Stimulated activated naive CD8-positive, alpha-beta T cell treated with anti-CD3 and anti-CD28 coated beads, Interleukin-15, Interleukin-2, amounts not matched to agents 100 ng/mL and 50 ng/mL, for 24 hours (primary cell): ENCODE results near the gene PDLIM4.

ENCODE experiments used
- H3K27ac Mint-ChIP-seq: one replicate; pipeline ENCODE4 v1.8.0; 2021; ENCODE audit warnings: mild to moderate bottlenecking, mixed read lengths
- H3K27me3 Mint-ChIP-seq: one replicate; pipeline ENCODE4 v1.8.0; 2021; ENCODE audit warnings: mixed read lengths
- H3K36me3 Mint-ChIP-seq: one replicate; pipeline ENCODE4 v1.8.0; 2021; ENCODE audit warnings: low read depth, mixed read lengths
- H3K4me1 Mint-ChIP-seq: one replicate; pipeline ENCODE4 v1.8.0; 2021; ENCODE audit warnings: low read depth, mixed read lengths
- H3K4me3 Mint-ChIP-seq: one replicate; pipeline ENCODE4 v1.8.0; 2021; ENCODE audit warnings: mild to moderate bottlenecking, mixed read lengths
- H3K9me3 Mint-ChIP-seq: one replicate; pipeline ENCODE4 v1.8.0; 2021; ENCODE audit warnings: mixed read lengths

Gene PDLIM4

GRCh38 chr5:132254321-132254977, 3.0 kb upstream of the PDLIM4 start:
- Mint-ChIP-seq H3K36me3 (no peaks in the 10 kb centered on the region), H3K27me3 (peaks cover 15% of the 10 kb centered on the region), H3K4me1 (peaks cover 3% of the 10 kb centered on the region), H3K9me3 (no peaks in the 10 kb centered on the region), H3K27ac (no peak overlapping the region), H3K4me3 (no peak overlapping the region)

GRCh38 chr5:132256086-132256782, 1.3 kb upstream of the PDLIM4 start:
- Mint-ChIP-seq H3K9me3 (no peaks in the 10 kb centered on the region), H3K4me1 (peaks cover 20% of the 10 kb centered on the region), H3K27ac (no peak overlapping the region), H3K4me3 (no peak overlapping the region), H3K36me3 (no peaks in the 10 kb centered on the region), H3K27me3 (peaks cover 15% of the 10 kb centered on the region)

- Mint-ChIP-seq H3K27ac (no peak overlapping the region), H3K9me3 (no peaks in the 10 kb centered on the region), H3K27me3 (peaks cover 15% of the 10 kb centered on the region), H3K36me3 (no peaks in the 10 kb centered on the region), H3K4me1 (peaks cover 24% of the 10 kb centered on the region), H3K4me3 (no peak overlapping the region)
These were observed 739 bp upstream of the PDLIM4 start for GRCh38 chr5:132256783-132257130.

- H3K27me3 Mint-ChIP-seq, result peaks cover 15% of the 10 kb centered on the region
- H3K4me1 Mint-ChIP-seq, result peaks cover 41% of the 10 kb centered on the region
- no peak overlapping the region for H3K27ac Mint-ChIP-seq
- H3K36me3 Mint-ChIP-seq, result no peaks in the 10 kb centered on the region
- no peak overlapping the region for H3K4me3 Mint-ChIP-seq
- no peaks in the 10 kb centered on the region for H3K9me3 Mint-ChIP-seq
These were observed 889 bp downstream of the PDLIM4 start for GRCh38 chr5:132258102-132259068.

GRCh38 chr5:132259069-132259851, 1.8 kb downstream of the PDLIM4 start:
- H3K36me3 Mint-ChIP-seq, result no peaks in the 10 kb centered on the region
- H3K9me3 Mint-ChIP-seq, result no peaks in the 10 kb centered on the region
- peaks cover 49% of the 10 kb centered on the region for H3K4me1 Mint-ChIP-seq
- H3K27me3 Mint-ChIP-seq, result peaks cover 15% of the 10 kb centered on the region
- no peak overlapping the region for H3K4me3 Mint-ChIP-seq
- no peak overlapping the region for H3K27ac Mint-ChIP-seq

GRCh38 chr5:132260051-132260450, 2.6 kb downstream of the PDLIM4 start:
- Mint-ChIP-seq H3K9me3 (no peaks in the 10 kb centered on the region), H3K27me3 (peaks cover 11% of the 10 kb centered on the region), H3K4me1 (peaks cover 57% of the 10 kb centered on the region), H3K36me3 (no peaks in the 10 kb centered on the region), H3K4me3 (peak overlapping the region; percentile 31), H3K27ac (peak overlapping the region; percentile 84)

- Mint-ChIP-seq H3K36me3 (no peaks in the 10 kb centered on the region), H3K9me3 (no peaks in the 10 kb centered on the region)
These were observed 3.4 kb downstream of the PDLIM4 start for GRCh38 chr5:132260714-132261551.

GRCh38 chr5:132261881-132262845, 4.7 kb downstream of the PDLIM4 start:
- Mint-ChIP-seq H3K4me1 (peaks cover 61% of the 10 kb centered on the region), H3K27ac (peak overlapping the region; percentile 17)

More at GRCh38 chr5:132260714-132261551, 3.4 kb downstream of the PDLIM4 start:
- H3K27ac Mint-ChIP-seq, result peak overlapping the region; percentile 84
- H3K4me3 Mint-ChIP-seq, result peak overlapping the region; percentile 31
- H3K27me3 Mint-ChIP-seq, result peaks cover 8% of the 10 kb centered on the region
- peaks cover 61% of the 10 kb centered on the region for H3K4me1 Mint-ChIP-seq

GRCh38 chr5:132262882-132263547, 5.5 kb downstream of the PDLIM4 start:
- Mint-ChIP-seq H3K4me3 (no peak overlapping the region), H3K27ac (peak overlapping the region; percentile 75), H3K36me3 (no peaks in the 10 kb centered on the region), H3K27me3 (no peaks in the 10 kb centered on the region), H3K4me1 (peaks cover 69% of the 10 kb centered on the region), H3K9me3 (no peaks in the 10 kb centered on the region)

More at GRCh38 chr5:132261881-132262845, 4.7 kb downstream of the PDLIM4 start:
- Mint-ChIP-seq H3K36me3 (no peaks in the 10 kb centered on the region), H3K4me3 (no peak overlapping the region), H3K9me3 (no peaks in the 10 kb centered on the region), H3K27me3 (no peaks in the 10 kb centered on the region)

- Mint-ChIP-seq H3K4me1 (peaks cover 76% of the 10 kb centered on the region), H3K4me3 (no peak overlapping the region), H3K27ac (peak overlapping the region; percentile 75), H3K27me3 (no peaks in the 10 kb centered on the region), H3K9me3 (no peaks in the 10 kb centered on the region), H3K36me3 (no peaks in the 10 kb centered on the region)
These were observed 6.2 kb downstream of the PDLIM4 start for GRCh38 chr5:132263548-132264261.

- Mint-ChIP-seq H3K4me1 (peaks cover 76% of the 10 kb centered on the region), H3K27ac (peak overlapping the region; percentile 75), H3K4me3 (no peak overlapping the region), H3K36me3 (no peaks in the 10 kb centered on the region), H3K9me3 (no peaks in the 10 kb centered on the region), H3K27me3 (no peaks in the 10 kb centered on the region)
These were observed 7.2 kb downstream of the PDLIM4 start for GRCh38 chr5:132264546-132265335.
